Panc1 (cell line): ENCODE results near the gene HOXB3.

Experiments
- POLR2AphosphoS5 ChIP-seq: IDR thresholded peaks from 2 replicates; pipeline ENCODE4 v1.6.1; 2012; ENCODE audit warnings: mild to moderate bottlenecking, low read depth, low read length, moderate library complexity
- SIN3A ChIP-seq: IDR thresholded peaks from 2 replicates; pipeline ENCODE4 v1.6.1; 2012; ENCODE audit warnings: low read depth, mild to moderate bottlenecking, low read length, moderate library complexity, borderline replicate concordance; ENCODE audit not compliant: insufficient read depth
- TCF7L2 ChIP-seq: IDR thresholded peaks from 2 replicates; pipeline ENCODE4 v1.6.1; 2011; ENCODE audit warnings: mild to moderate bottlenecking, low read depth, low read length, inconsistent platforms
- TF ChIP-seq, protein P1 (sequence below): fragments of 450-650 bp; IDR thresholded peaks from 2 replicates; pipeline ENCODE4 v1.5.1; 2017; ENCODE audit warnings: mild to moderate bottlenecking
- TF ChIP-seq, protein P2 (sequence below), 2 experiments: IDR thresholded peaks; 2 replicates each; pipeline ENCODE4 v1.6.1; 2011 to 2012; ENCODE audit warnings: low read depth in 2 of 2, control low read depth in 1 of 2, low read length in 1 of 2, mild to moderate bottlenecking in 1 of 2, moderate library complexity in 1 of 2; ENCODE audit not compliant: insufficient read depth in 1 of 2

DNA sequence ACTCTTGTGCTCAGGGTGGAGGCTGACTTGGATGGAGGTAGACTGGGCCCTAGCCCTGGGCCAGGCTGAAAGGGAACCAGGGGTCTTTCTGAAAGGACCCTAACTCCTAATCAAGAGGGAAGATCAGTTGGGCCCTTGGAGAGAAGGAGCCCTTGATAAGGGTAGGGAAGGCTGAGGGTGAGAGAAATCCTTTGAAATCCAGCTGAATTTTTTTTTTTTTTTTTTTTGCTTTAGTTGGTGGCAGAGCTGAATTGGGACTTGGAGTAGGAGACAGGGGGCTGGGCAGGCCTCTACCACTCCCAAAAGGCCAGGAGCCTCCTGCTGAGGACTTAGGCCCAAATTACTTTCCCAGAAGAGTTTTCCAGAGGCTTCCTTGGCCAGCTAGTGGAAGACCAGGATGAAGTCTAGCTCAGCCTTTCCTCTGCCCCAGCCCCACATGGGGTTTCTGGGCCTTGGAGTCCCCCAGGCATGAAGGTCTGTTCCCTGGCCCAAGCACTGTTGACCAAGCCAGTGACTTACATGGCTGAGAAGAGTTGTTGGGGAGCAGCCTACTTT, 643 bp upstream of the HOXB3 start:
- TF ChIP-seq, protein P1, sequence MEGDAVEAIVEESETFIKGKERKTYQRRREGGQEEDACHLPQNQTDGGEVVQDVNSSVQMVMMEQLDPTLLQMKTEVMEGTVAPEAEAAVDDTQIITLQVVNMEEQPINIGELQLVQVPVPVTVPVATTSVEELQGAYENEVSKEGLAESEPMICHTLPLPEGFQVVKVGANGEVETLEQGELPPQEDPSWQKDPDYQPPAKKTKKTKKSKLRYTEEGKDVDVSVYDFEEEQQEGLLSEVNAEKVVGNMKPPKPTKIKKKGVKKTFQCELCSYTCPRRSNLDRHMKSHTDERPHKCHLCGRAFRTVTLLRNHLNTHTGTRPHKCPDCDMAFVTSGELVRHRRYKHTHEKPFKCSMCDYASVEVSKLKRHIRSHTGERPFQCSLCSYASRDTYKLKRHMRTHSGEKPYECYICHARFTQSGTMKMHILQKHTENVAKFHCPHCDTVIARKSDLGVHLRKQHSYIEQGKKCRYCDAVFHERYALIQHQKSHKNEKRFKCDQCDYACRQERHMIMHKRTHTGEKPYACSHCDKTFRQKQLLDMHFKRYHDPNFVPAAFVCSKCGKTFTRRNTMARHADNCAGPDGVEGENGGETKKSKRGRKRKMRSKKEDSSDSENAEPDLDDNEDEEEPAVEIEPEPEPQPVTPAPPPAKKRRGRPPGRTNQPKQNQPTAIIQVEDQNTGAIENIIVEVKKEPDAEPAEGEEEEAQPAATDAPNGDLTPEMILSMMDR = no peak
- TF ChIP-seq TCF7L2 = no peak; the same call in 1 of the 2 replicates
- TF ChIP-seq, protein P2, sequence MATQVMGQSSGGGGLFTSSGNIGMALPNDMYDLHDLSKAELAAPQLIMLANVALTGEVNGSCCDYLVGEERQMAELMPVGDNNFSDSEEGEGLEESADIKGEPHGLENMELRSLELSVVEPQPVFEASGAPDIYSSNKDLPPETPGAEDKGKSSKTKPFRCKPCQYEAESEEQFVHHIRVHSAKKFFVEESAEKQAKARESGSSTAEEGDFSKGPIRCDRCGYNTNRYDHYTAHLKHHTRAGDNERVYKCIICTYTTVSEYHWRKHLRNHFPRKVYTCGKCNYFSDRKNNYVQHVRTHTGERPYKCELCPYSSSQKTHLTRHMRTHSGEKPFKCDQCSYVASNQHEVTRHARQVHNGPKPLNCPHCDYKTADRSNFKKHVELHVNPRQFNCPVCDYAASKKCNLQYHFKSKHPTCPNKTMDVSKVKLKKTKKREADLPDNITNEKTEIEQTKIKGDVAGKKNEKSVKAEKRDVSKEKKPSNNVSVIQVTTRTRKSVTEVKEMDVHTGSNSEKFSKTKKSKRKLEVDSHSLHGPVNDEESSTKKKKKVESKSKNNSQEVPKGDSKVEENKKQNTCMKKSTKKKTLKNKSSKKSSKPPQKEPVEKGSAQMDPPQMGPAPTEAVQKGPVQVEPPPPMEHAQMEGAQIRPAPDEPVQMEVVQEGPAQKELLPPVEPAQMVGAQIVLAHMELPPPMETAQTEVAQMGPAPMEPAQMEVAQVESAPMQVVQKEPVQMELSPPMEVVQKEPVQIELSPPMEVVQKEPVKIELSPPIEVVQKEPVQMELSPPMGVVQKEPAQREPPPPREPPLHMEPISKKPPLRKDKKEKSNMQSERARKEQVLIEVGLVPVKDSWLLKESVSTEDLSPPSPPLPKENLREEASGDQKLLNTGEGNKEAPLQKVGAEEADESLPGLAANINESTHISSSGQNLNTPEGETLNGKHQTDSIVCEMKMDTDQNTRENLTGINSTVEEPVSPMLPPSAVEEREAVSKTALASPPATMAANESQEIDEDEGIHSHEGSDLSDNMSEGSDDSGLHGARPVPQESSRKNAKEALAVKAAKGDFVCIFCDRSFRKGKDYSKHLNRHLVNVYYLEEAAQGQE (IDR thresholded peaks at IDR 0.05; ENCODE audit: insufficient read depth in 1 of 2, low read depth in 2 of 2, low read length in 1 of 2) = no peak
- TF ChIP-seq POLR2AphosphoS5 = no peak; the same call in 1 of the 2 replicates
- TF ChIP-seq SIN3A = no peak
